Endothelial cell of umbilical vein (primary cell): ENCODE measurements around the gene MED12. TPM values are rescaled to one million over a fixed set of nuclear protein-coding genes. Genes with fewer than 3 reads are reported as not detected.

Experiments used
- BruUV-seq: library from RNA; stranded (reverse); fragments of 400-500 nt; replicated peaks from 2 replicates; lab custom pipeline; 2021; lab: Mats Ljungman, UMichigan
- CTCF ChIA-PET: fragments of 300-600, 350-600 bp; sonication (Branson Sonifier 250); formaldehyde crosslinking; loops from one replicate; lab custom pipeline; 2021; ENCODE audit warnings: antibody characterized with exemption, inconsistent platforms; lab: Charles Lee
- POLR2A ChIA-PET: fragments of 300-600, 350-600 bp; sonication (Branson Sonifier 250); formaldehyde crosslinking; loops from one replicate; lab custom pipeline; 2021; ENCODE audit warnings: antibody characterized with exemption, inconsistent platforms; lab: Charles Lee
- DNase-seq: peaks from one replicate; pipeline ENCODE4 v3.0.0-alpha.2; 2011; ENCODE audit warnings: low read depth, low spot score
- FAIRE-seq: peaks from 2 replicates; lab custom pipeline; 2011; peaks lifted over from hg19 to GRCh38; lab: Jason Lieb, UNC
- H2AFZ ChIP-seq: 2 replicates; pipeline ENCODE4 v1.6.0; 2012; ENCODE audit warnings: low read depth, low read length, control low read depth, inconsistent platforms
- H3K27ac ChIP-seq: 2 replicates; pipeline ENCODE4 v1.5.1; 2011; ENCODE audit warnings: low read depth, mild to moderate bottlenecking, control low read depth, low read length, moderate library complexity; ENCODE audit not compliant: insufficient read depth
- H3K27me3 ChIP-seq, 2 experiments: 2 replicates each; pipeline versions ENCODE4 v1.6.0 to v1.6.1; 2011; ENCODE audit warnings: low read length in 2 of 2, mixed read lengths in 1 of 2; ENCODE audit not compliant: control insufficient read depth in 2 of 2, insufficient read depth in 2 of 2
- H3K36me3 ChIP-seq, 2 experiments: 2 replicates in 1 of 2; 3 replicates in 1 of 2; pipeline ENCODE4 v1.5.1; 2011; ENCODE audit warnings: low read length in 2 of 2, mild to moderate bottlenecking in 1 of 2, moderate library complexity in 1 of 2; ENCODE audit not compliant: control insufficient read depth in 2 of 2, insufficient read depth in 2 of 2; ENCODE audit errors: extremely low read depth in 1 of 2
- H3K4me1 ChIP-seq: 3 replicates; pipeline ENCODE4 v1.5.1; 2011; ENCODE audit warnings: mild to moderate bottlenecking, low read length; ENCODE audit not compliant: control insufficient read depth, insufficient read depth; ENCODE audit errors: extremely low read depth
- H3K4me2 ChIP-seq: 2 replicates; pipeline ENCODE4 v1.6.1; 2011; ENCODE audit warnings: low read length, control low read depth, mixed read lengths; ENCODE audit not compliant: insufficient read depth
- H3K4me3 ChIP-seq, 3 experiments: fragments of 200-600 bp in 1 of 3; sonication (generic), shearing (Covaris generic) in 1 of 3; replicated peaks in 1 of 3; 2 replicates each; pipeline ENCODE4 v1.5.1; 2011 to 2016; ENCODE audit warnings: control low read depth in 3 of 3, low read length in 3 of 3, mild to moderate bottlenecking in 2 of 3, inconsistent platforms in 1 of 3, low read depth in 1 of 3, moderate library complexity in 1 of 3; ENCODE audit not compliant: insufficient read depth in 1 of 3
- H3K79me2 ChIP-seq: 2 replicates; pipeline ENCODE4 v1.6.0; 2012; ENCODE audit warnings: low read length, inconsistent platforms; ENCODE audit not compliant: control insufficient read depth, insufficient read depth
- H3K9ac ChIP-seq: replicated peaks from 2 replicates; pipeline ENCODE3; 2011; ENCODE audit warnings: low read length, control low read depth; ENCODE audit not compliant: insufficient read depth; ENCODE audit errors: extremely low read depth
- H3K9me1 ChIP-seq: replicated peaks from 3 replicates; pipeline ENCODE4 v1.6.0; 2011; ENCODE audit warnings: mild to moderate bottlenecking, low read length; ENCODE audit not compliant: control insufficient read depth, insufficient read depth; ENCODE audit errors: extremely low read depth
- H3K9me3 ChIP-seq: replicated peaks from 2 replicates; pipeline ENCODE4 v1.5.1; 2012; ENCODE audit warnings: low read length, inconsistent platforms; ENCODE audit not compliant: control insufficient read depth, insufficient read depth
- H4K20me1 ChIP-seq: replicated peaks from 2 replicates; pipeline ENCODE3; 2011; ENCODE audit warnings: mild to moderate bottlenecking, low read length; ENCODE audit not compliant: control insufficient read depth, insufficient read depth; ENCODE audit errors: extremely low read depth
- CTCF ChIP-seq, 2 donors: IDR thresholded peaks; 1 replicate in 1 of 2; 2 replicates in 1 of 2; pipeline ENCODE4 v1.5.1; 2011; ENCODE audit warnings: low read length in 2 of 2, mild to moderate bottlenecking in 2 of 2, moderate library complexity in 2 of 2, control low read depth in 1 of 2, inconsistent platforms in 1 of 2, low read depth in 1 of 2; ENCODE audit not compliant: insufficient read depth in 1 of 2; ENCODE audit errors: extremely low read depth in 1 of 2
- EZH2 ChIP-seq: IDR thresholded peaks from 2 replicates; pipeline ENCODE4 v1.6.1; 2012; ENCODE audit warnings: borderline replicate concordance, low read depth, mild to moderate bottlenecking, moderate library complexity, low read length, inconsistent platforms; ENCODE audit not compliant: severe bottlenecking
- FOS ChIP-seq: IDR thresholded peaks from 2 replicates; pipeline ENCODE4 v1.6.1; 2011; ENCODE audit warnings: mild to moderate bottlenecking, low read length, moderate library complexity, borderline replicate concordance; ENCODE audit not compliant: insufficient read depth
- GATA2 ChIP-seq: IDR thresholded peaks from 2 replicates; pipeline ENCODE4 v1.7.0; 2011; ENCODE audit warnings: low read depth, mild to moderate bottlenecking, moderate library complexity, mixed read lengths, low read length; ENCODE audit not compliant: insufficient read length, insufficient read depth
- JUN ChIP-seq: IDR thresholded peaks from 2 replicates; pipeline ENCODE4 v1.6.1; 2011; ENCODE audit warnings: borderline replicate concordance, low read depth; ENCODE audit not compliant: insufficient read length, insufficient read depth
- MAX ChIP-seq: IDR thresholded peaks from 2 replicates; pipeline ENCODE4 v1.6.1; 2011; ENCODE audit not compliant: insufficient read depth, insufficient read length
- MYC ChIP-seq: IDR thresholded peaks from one replicate; pipeline ENCODE4 v1.6.1; 2011; ENCODE audit warnings: mild to moderate bottlenecking, low read depth, low read length
- POLR2A ChIP-seq: IDR thresholded peaks from 2 replicates; pipeline ENCODE4 v1.6.1; 2012; ENCODE audit warnings: low read depth, mild to moderate bottlenecking, control low read depth, low read length
- POLR2AphosphoS5 ChIP-seq: IDR thresholded peaks from 2 replicates; pipeline ENCODE4 v1.6.1; 2012; ENCODE audit warnings: low read depth, mild to moderate bottlenecking, control low read depth, low read length, moderate library complexity; ENCODE audit not compliant: insufficient read depth
- dilution Hi-C: fragments of 300-500 bp; cut with MboI; formaldehyde crosslinking; loops from one replicate; pipeline ENCODE4 v1.15.0; 2019; ENCODE audit warnings: low sequenced_read_pairs; ENCODE audit not compliant: extremely low pct_ligation_motif_present
- intact Hi-C: fragments of 100-400 bp; cut with micrococcal nuclease; formaldehyde crosslinking; loops from one replicate; pipeline ENCODE4 v1.10.0; 2022
- polyA plus RNA-seq, 4 experiments: library from polyadenylated mRNA; depleted of rRNA in 3 of 4; stranded (reverse) in 3 of 4; unstranded in 1 of 4; fragments of >200 nt; gene quantifications; 2 replicates each; pipeline versions ENCODE4 v1.2.1 to v1.2.3, GENCODE V29; 2011 to 2012; ENCODE audit warnings: missing spikeins in 1 of 4
- total RNA-seq: library from RNA; stranded (reverse); gene quantifications from 2 replicates; pipeline ENCODE4 v1.2.3, GENCODE V29; 2021

The MED12 gene
- total and polyA plus RNA-seq, 2 donors (not counting 3 experiments of a cell fraction or from before 2014, with no cell fraction given): 28.1 to 65.3 TPM

DNA sequence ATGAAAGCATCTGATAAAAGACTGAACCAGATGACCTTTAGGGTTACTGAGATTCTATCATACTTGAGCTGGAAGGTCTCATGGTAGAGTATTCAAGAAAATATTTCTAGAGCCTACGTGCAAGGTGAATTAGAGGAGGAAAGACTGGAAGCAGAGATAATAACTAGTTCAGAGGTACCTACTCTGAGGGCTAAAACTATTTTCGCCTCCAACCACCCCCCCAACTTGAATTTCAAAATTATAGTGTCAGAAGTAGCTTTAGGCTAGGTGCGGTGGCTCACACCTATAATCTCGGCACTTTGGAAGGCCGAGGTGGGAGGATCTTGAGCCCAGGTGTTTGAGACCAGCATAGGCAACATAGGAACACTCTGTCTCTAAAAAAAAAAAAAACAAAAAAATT is 57.1 kb downstream of the MED12 start:
- Histone ChIP-seq H3K4me1 (no peaks in the 10 kb centered on the region), H3K4me3 (no peak overlapping the region), H3K36me3 (no peaks in the 10 kb centered on the region), H3K9ac (no peak overlapping the region), H3K79me2 (no peaks in the 10 kb centered on the region), H3K4me2 (no peak overlapping the region), H2AFZ (no peak overlapping the region), H4K20me1 (no peaks in the 10 kb centered on the region), H3K9me3 (no peaks in the 10 kb centered on the region), H3K27me3 (no peaks in the 10 kb centered on the region), H3K27ac (no peak overlapping the region), H3K9me1 (no peaks in the 10 kb centered on the region)
- no peak for TF ChIP-seq JUN
- no peak for TF ChIP-seq MYC
- no peak for TF ChIP-seq POLR2AphosphoS5
- no peak for TF ChIP-seq CTCF (IDR thresholded peaks at IDR 0.05; ENCODE audit: extremely low read depth in 1 of 2, insufficient read depth in 1 of 2, low read depth in 1 of 2, low read length in 2 of 2)
- no peak for TF ChIP-seq MAX
- no peak for TF ChIP-seq POLR2A
- TF ChIP-seq GATA2: no peak
- TF ChIP-seq EZH2: no peak
- TF ChIP-seq FOS: no peak
- ChIA-PET POLR2A (no interaction called here), CTCF (no interaction called here)
- dilution Hi-C loops: no loop called here
- FAIRE-seq: no peak
- no peak for DNase-seq
- no TSS peak for BruUV-seq
- intact Hi-C loops: no loop called here
